Ishikawa (cell line): Measurements from ENCODE around the gene SLIT3.

Experiments used
- CREB1 ChIP-seq: IDR thresholded peaks from 2 replicates; pipeline ENCODE4 v1.6.1; 2012; ENCODE audit warnings: low read depth
- EP300 ChIP-seq: IDR thresholded peaks from 2 replicates; pipeline ENCODE4 v1.6.1; 2012; ENCODE audit warnings: borderline replicate concordance
- MAX ChIP-seq: IDR thresholded peaks from 2 replicates; pipeline ENCODE4 v1.6.1; 2012
- NFIC ChIP-seq: IDR thresholded peaks from 2 replicates; pipeline ENCODE4 v1.6.1; 2012
- TAF1 ChIP-seq: IDR thresholded peaks from 2 replicates; pipeline ENCODE4 v1.6.1; 2012; ENCODE audit warnings: low read depth, mild to moderate bottlenecking
- TCF12 ChIP-seq: IDR thresholded peaks from 2 replicates; pipeline ENCODE4 v1.6.1; 2012; ENCODE audit warnings: low read depth
- YY1 ChIP-seq: IDR thresholded peaks from 2 replicates; pipeline ENCODE4 v1.6.1; 2012; ENCODE audit warnings: low read depth
- TF ChIP-seq, protein P1 (sequence below): IDR thresholded peaks from 2 replicates; pipeline ENCODE4 v1.6.1; 2012; ENCODE audit warnings: low read depth, mild to moderate bottlenecking

GRCh38 chr5:169147534-169147933, 153.4 kb downstream of the SLIT3 start:
- TF ChIP-seq TAF1 = no peak
- no peak for TF ChIP-seq CREB1
- no peak for TF ChIP-seq TCF12
- no peak for TF ChIP-seq MAX
- TF ChIP-seq NFIC = no peak
- TF ChIP-seq, protein P1, sequence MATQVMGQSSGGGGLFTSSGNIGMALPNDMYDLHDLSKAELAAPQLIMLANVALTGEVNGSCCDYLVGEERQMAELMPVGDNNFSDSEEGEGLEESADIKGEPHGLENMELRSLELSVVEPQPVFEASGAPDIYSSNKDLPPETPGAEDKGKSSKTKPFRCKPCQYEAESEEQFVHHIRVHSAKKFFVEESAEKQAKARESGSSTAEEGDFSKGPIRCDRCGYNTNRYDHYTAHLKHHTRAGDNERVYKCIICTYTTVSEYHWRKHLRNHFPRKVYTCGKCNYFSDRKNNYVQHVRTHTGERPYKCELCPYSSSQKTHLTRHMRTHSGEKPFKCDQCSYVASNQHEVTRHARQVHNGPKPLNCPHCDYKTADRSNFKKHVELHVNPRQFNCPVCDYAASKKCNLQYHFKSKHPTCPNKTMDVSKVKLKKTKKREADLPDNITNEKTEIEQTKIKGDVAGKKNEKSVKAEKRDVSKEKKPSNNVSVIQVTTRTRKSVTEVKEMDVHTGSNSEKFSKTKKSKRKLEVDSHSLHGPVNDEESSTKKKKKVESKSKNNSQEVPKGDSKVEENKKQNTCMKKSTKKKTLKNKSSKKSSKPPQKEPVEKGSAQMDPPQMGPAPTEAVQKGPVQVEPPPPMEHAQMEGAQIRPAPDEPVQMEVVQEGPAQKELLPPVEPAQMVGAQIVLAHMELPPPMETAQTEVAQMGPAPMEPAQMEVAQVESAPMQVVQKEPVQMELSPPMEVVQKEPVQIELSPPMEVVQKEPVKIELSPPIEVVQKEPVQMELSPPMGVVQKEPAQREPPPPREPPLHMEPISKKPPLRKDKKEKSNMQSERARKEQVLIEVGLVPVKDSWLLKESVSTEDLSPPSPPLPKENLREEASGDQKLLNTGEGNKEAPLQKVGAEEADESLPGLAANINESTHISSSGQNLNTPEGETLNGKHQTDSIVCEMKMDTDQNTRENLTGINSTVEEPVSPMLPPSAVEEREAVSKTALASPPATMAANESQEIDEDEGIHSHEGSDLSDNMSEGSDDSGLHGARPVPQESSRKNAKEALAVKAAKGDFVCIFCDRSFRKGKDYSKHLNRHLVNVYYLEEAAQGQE = no peak
- TF ChIP-seq EP300 = no peak
- no peak for TF ChIP-seq YY1
